NCI-H1436 treated with DMSO at 0.1 percent for 48 hours (cell line): ENCODE results near the gene CCDC77.

ENCODE experiments used
- DNase-seq: peaks from one replicate; lab custom pipeline; 2025; lab: John Stamatoyannopoulos, UW

CCDC77 gene

GRCh38 chr12:452667-453210, 51.3 kb downstream of the CCDC77 start:
- DNase-seq = no peak

DNA sequence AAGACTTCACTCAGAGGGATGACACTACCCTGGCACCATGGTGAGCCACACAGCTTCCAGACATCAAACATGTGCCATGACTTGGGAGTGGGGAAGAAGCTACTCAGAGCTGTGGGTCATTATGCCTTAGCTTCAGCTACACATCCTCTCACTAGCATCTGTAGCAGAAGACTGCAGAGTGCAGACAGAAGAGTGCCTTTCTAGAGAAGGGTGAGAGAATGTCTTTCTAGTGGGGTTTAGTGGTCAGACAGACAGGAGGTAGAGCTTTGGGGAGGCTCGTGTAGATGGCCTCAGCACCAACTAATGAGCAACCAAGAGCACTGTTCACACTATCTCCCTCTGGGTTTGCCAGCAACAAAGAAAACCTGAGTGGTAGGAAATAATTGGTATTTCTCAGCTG, 53.4 kb downstream of the CCDC77 start:
- DNase-seq = no peak

GRCh38 chr12:455821-456220, 54.4 kb downstream of the CCDC77 start:
- no peak for DNase-seq

GRCh38 chr12:457676-458075, 56.2 kb downstream of the CCDC77 start:
- DNase-seq = no peak

GRCh38 chr12:459050-459429, 57.6 kb downstream of the CCDC77 start:
- DNase-seq = no peak

GRCh38 chr12:459430-460258, 58.2 kb downstream of the CCDC77 start, which contains the start of gene B4GALNT3:
B4GALNT3 (plus strand) TSS chr12:459939; CDS start chr12:460377, 438 bp downstream.
- DNase-seq = no peak

- no peak for DNase-seq
Measured at GRCh38 chr12:460261-461230, 59.1 kb downstream of the CCDC77 start.

DNA sequence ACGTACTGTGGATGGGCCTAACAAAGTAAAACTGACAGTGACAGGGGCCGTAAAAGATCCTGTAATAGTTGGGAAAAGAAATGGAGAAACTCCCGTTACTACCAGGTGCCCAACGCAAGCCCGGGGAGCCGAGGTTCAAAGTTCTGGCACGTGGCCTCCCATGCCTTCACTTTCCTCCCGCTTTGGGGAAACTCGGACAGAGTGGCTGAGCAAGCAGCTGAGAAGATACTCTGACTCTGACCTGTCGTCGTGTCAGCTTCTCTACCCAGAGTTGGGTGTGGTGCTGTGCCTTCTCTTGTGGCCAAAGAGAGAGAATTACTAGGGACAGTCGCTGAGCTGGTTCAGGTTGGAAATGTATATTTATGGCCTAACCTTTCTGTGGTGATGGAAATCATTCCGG, 60.0 kb downstream of the CCDC77 start:
- DNase-seq = no peak

- DNase-seq = no peak
Measured at GRCh38 chr12:462936-463705, 61.7 kb downstream of the CCDC77 start.

- DNase-seq = no peak
Measured at GRCh38 chr12:464484-465267, 63.2 kb downstream of the CCDC77 start.

DNA sequence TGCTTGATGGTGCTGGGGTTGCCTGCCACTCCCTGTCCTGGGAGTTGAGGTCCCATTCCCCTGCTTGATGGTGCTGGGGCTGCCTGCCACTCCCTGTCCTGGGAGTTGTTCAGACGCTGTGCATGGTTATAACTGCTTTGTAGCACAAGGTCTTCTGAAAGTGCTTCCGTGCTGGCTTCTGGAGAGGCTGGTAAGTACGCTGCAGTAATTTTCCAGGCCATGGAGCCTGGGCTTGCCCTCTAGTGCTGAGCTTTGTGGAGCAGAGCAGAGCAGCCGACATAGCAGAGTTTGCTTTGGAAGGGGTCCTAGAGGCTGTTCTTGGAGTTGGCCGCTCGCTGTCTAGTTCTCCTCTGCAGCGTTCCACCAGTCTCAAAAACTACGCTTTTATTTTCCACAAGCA, 64.6 kb downstream of the CCDC77 start:
- no peak for DNase-seq

- no peak for DNase-seq
Measured at GRCh38 chr12:466762-467161, 65.3 kb downstream of the CCDC77 start.

DNA sequence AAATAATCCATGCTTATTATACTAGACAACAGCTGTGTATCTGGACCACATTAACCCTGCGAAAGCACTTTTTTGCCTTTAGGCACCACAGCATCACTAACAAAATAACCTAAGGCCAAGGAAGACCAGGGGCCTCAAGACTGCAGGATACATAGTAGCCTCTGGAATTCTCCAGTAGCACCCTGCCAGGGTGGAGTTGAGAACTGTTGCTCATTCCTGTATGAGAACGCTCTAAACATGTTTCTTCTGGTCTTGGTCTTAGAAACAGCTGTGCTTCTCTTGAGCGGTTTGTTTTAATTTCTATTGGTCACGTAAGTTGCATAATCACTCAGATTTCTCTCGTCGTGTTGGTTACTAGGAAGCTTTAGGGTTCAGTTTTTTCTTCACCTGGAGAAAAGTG, 66.1 kb downstream of the CCDC77 start:
- no peak for DNase-seq

DNA sequence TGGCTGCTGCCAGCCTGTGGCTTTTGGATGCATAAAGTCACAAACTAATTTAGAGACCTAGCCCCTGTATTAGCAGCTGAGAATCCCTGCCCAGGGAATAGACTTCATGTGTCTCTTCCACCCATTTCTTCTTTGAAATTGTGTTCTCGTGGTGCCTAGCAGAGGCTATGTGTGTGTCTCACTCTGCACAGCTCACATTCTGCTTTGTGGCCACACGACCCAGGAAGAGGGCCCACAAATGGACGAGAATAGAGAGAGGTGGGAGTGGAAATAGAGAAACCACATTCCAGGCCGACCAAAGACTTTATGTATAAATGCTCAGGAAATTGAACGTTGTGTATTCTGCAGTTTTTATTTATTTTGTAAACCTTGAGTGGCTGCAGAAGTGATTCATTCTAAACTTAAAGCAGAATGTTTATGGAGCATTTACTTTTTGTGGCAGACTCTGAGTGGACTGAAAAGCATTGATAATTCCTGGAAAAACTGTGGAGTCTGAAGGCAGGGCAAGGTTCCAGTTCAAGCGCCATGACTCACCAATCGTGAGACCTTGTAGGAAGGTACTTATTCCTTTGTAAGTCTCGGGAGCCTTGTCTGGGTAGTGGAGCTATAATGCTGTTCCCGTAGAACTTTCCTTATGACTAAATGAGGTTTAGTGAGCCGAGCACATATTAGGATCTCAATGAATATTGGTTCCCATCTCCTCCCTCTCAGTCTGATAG, 67.4 kb downstream of the CCDC77 start:
- DNase-seq = no peak

DNA sequence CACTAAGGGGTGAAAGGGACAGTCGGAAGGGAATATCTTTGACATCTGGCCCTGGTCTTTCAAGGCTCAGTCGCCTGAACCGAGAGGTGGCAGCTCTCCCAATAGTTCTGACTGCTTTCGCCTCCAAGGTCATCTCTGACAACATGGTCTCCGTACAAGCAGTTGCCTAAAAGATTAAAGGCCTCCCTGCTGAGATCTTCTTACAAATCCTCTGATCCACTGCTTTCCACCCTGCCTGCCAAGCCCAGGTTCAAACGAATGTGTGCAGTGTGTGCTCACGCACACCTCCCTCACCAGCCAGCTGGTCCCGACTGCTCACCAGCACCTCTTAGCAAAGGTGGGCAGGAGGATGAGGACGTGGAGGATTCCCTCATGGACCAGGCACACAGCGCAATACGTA, 68.7 kb downstream of the CCDC77 start:
- no peak for DNase-seq

DNA sequence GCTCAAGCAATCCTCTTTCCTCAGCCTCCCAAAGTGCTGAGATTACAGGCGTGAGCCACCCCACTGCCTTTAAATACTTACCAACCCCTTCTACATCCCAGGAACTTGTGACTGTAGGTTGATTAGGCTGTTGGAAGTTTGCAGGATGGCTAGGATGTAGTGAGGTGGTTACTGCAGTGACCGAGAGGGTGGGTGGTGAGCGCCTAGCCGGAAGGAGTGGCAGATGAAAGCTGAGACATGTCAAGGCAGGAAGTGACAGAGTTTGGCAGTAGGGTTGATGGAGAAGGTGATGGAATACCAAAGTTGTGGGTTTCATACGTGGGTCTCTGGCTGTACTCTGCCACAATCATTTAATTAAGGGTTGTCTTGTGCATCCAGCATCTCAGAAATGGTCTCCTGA, 71.8 kb downstream of the CCDC77 start:
- no peak for DNase-seq

GRCh38 chr12:473863-474577, 72.6 kb downstream of the CCDC77 start:
- DNase-seq = no peak

GRCh38 chr12:475286-475685, 73.8 kb downstream of the CCDC77 start:
- DNase-seq = no peak

GRCh38 chr12:479161-479560, 77.7 kb downstream of the CCDC77 start:
- DNase-seq = no peak
